Measurements from ENCODE around the gene HAPLN1.
"Not testable (repeated sequence)": the region's sequence is repeated elsewhere in the genome, so short reads cannot be mapped to it uniquely, and the experiment has no call there.

Gene HAPLN1

GRCh38 chr5:83720836-83721537 lies at the start of gene HAPLN1:
Gene HAPLN1, minus strand, starts transcription at chr5:83720855. Its CDS starts 47,332 bp downstream, at chr5:83673523.
- no peak for DNase-seq (ENCODE audit: low read depth in 3 of 3)

- DNase-seq (ENCODE audit: low read depth in 3 of 3): no peak
Measured at GRCh38 chr5:83767409-83767992, 46.8 kb upstream of the HAPLN1 start.

- no peak for DNase-seq (ENCODE audit: low read depth in 3 of 3)
Measured at GRCh38 chr5:83764101-83764500, 43.4 kb upstream of the HAPLN1 start.

- no peak for DNase-seq (ENCODE audit: low read depth in 3 of 3)
Measured at GRCh38 chr5:83760579-83760978, 39.9 kb upstream of the HAPLN1 start.

GRCh38 chr5:83752700-83753099 lies 32.0 kb upstream of the HAPLN1 start:
- no peak for DNase-seq (ENCODE audit: low read depth in 3 of 3)

GRCh38 chr5:83751201-83751600 lies 30.5 kb upstream of the HAPLN1 start:
- DNase-seq (ENCODE audit: low read depth in 3 of 3): no peak

- DNase-seq (ENCODE audit: low read depth in 3 of 3): no peak
Measured at GRCh38 chr5:83750749-83751148, 30.1 kb upstream of the HAPLN1 start.

GRCh38 chr5:83745816-83746215 lies 25.2 kb upstream of the HAPLN1 start:
- no peak for DNase-seq (ENCODE audit: low read depth in 3 of 3)

- DNase-seq (ENCODE audit: low read depth in 3 of 3): no peak
Measured at GRCh38 chr5:83744821-83745220, 24.2 kb upstream of the HAPLN1 start.

GRCh38 chr5:83742089-83742488 lies 21.4 kb upstream of the HAPLN1 start:
- DNase-seq (ENCODE audit: low read depth in 3 of 3): no peak

GRCh38 chr5:83741571-83741970 lies 20.9 kb upstream of the HAPLN1 start:
- no peak for DNase-seq (ENCODE audit: low read depth in 3 of 3)

GRCh38 chr5:83740741-83741140 lies 20.1 kb upstream of the HAPLN1 start:
- DNase-seq (ENCODE audit: low read depth in 3 of 3): no peak

GRCh38 chr5:83736169-83736568 lies 15.5 kb upstream of the HAPLN1 start:
- not testable (repeated sequence) for DNase-seq (ENCODE audit: low read depth in 3 of 3)

- not testable (repeated sequence) for DNase-seq (ENCODE audit: low read depth in 3 of 3)
Measured at GRCh38 chr5:83735058-83735457, 14.4 kb upstream of the HAPLN1 start.

GRCh38 chr5:83731638-83732037 lies 11.0 kb upstream of the HAPLN1 start:
- DNase-seq (ENCODE audit: low read depth in 3 of 3): no peak

- DNase-seq (ENCODE audit: low read depth in 3 of 3): no peak
Measured at GRCh38 chr5:83729362-83729761, 8.7 kb upstream of the HAPLN1 start.

GRCh38 chr5:83726912-83727311 lies 6.3 kb upstream of the HAPLN1 start:
- no peak for DNase-seq (ENCODE audit: low read depth in 3 of 3)

GRCh38 chr5:83724935-83725334 lies 4.3 kb upstream of the HAPLN1 start:
- DNase-seq (ENCODE audit: low read depth in 3 of 3): no peak

- no peak for DNase-seq (ENCODE audit: low read depth in 3 of 3)
Measured at GRCh38 chr5:83724001-83724400, 3.3 kb upstream of the HAPLN1 start.

GRCh38 chr5:83723031-83723430 lies 2.4 kb upstream of the HAPLN1 start:
- no peak for DNase-seq (ENCODE audit: low read depth in 3 of 3)

GRCh38 chr5:83721953-83722901 lies 1.6 kb upstream of the HAPLN1 start:
- DNase-seq (ENCODE audit: low read depth in 3 of 3): no peak

GRCh38 chr5:83718936-83719495 lies 1.6 kb downstream of the HAPLN1 start:
- DNase-seq (ENCODE audit: low read depth in 3 of 3): no peak
